Suppressor macrophage treated with lipopolysaccharide for 4 hours (primary cell): ENCODE results near the gene CBLL1.

Source experiments
- DNase-seq: peaks from one replicate; pipeline ENCODE4 v3.0.0-alpha.2; 2020

Gene CBLL1, protein sequence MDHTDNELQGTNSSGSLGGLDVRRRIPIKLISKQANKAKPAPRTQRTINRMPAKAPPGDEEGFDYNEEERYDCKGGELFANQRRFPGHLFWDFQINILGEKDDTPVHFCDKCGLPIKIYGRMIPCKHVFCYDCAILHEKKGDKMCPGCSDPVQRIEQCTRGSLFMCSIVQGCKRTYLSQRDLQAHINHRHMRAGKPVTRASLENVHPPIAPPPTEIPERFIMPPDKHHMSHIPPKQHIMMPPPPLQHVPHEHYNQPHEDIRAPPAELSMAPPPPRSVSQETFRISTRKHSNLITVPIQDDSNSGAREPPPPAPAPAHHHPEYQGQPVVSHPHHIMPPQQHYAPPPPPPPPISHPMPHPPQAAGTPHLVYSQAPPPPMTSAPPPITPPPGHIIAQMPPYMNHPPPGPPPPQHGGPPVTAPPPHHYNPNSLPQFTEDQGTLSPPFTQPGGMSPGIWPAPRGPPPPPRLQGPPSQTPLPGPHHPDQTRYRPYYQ

DNA sequence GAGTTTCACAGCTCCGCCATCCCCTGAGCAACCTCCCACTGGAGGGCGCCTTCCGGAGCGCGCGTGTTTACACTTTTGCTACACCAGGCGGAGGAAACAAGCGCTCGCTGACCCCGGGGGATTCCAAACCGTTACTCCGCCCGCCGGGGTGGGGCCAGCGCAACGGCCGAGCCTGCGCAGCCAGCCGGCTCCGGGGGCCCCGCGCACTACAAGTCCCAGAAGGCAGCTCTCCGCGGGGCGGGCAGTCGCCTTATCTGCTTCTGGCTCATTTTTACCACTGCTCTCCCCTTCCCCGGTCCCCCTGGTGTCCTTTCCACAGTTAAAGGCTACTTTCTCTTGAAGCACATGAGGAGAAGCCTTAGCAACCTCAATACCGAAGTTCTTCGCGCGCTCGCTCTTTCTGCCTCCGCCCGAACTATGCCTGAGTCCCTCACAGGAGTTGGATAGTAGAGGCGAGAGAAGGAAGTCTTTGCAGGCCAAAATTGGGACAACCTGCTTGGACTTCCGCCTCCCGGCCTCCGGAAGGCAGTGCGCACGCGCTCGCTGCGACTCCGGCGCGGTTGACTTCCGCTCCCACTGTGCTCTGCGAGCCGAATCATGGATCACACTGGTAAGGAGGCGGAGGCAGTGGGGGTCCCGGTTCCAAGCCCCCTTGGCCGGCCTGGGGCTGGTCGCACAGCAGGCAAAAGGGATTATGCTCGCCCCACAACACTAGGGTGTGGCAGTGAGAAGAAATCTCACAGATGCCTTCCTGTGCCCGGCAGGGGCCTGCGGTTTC, at the start of gene CBLL1:
CBLL1 (plus strand) TSS at position 576 of the 778 bp plus-strand sequence; CDS start at position 598, 22 bp downstream.
- peak; percentile 98 for DNase-seq

DNA sequence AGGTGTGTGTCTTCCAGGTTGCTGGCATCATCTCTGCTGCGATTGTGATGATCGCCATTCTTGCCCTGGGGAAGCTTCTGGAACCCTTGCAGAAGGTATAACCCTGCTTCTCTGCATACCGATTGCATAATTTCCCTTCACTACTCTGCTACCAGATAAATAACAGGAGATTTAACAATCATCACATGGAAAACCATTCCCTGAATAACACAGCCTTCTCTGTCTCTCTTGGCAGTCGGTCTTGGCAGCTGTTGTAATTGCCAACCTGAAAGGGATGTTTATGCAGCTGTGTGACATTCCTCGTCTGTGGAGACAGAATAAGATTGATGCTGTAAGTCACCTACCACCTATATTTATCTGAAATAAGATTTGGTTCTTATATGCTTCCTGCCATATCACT, 49.6 kb upstream of the CBLL1 start:
- DNase-seq: no peak

DNA sequence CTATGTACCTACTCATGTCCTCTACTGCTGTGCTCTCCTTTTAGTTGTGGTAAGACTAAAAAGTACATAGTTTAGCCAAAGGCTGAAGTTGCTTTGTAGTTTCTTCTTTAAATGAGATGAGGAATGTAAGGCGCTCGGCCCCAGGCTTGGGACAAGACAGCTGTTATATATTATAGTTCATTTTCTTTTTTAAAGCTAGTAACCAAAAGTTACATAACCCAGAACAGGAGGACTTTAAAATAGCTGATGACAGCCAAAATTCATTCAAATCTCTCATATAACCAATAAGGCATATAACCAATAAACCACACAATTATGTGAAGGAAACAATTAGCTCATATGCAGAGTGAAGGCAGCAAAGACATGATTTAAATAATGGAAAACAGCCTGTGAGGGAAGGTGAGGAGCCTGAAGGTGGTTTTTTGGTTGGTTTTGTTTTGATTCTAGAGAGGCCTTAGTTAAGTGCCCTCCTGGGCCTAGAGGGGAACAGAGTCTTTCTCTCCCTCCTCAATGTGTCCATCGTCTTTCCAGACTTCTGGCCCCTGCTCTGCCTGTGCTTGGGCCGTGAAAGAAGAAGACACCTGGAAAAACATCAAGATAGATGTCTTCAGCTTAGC, 47.5 kb upstream of the CBLL1 start:
- no peak for DNase-seq

DNA sequence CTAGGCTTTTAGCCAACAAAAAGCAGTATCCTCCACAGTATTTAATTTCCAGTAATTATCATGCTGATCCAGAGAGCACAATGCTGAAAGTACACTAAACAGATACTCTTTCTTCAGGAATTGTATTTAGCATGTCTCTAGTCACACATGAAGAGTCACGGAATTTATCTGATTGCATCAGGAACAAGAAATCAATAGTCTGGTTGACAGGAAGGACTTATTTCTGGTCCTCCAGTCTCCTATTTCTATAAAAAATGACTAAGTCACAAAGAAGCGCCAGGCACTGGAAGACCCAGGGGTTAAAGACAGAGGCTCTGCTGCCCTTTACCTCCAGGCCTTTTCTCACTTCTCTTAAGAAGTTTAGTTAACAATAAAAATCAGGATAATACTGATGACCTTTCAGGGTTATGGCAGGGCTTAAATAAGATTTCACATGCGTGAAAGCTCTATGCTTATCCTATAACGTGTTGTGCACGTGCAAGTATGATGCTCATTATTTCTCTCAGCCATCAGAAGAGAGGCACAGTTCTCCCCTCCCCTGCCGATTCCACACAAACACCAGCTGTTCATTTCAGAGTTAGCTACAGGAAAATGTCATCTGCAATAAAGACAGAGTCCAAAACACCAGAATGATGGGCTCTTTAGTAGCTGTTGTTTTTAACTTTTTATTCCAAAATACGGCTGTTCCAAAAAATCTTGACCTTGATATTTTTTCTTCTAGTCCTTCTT, 46.5 kb upstream of the CBLL1 start:
- no peak for DNase-seq

DNA sequence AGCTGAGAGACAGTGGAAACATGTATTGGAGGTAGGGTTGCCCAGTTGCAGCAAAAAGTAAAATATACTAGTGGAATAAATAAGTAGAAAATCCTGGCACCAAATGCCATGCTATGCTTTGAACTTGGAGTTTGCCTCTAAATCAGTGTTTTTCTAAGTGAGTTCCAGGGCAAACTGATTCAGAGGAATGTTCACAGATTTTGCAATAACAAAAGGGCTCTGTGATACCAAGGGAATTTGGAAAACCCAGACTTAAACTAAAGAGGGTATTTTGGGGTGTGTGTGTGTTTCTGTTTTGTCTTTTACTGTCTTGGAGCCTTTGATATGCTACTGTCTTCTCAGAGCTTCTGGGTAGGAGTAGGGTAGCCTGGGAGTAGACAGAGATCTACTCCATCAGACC, 43.4 kb upstream of the CBLL1 start:
- DNase-seq: no peak

DNA sequence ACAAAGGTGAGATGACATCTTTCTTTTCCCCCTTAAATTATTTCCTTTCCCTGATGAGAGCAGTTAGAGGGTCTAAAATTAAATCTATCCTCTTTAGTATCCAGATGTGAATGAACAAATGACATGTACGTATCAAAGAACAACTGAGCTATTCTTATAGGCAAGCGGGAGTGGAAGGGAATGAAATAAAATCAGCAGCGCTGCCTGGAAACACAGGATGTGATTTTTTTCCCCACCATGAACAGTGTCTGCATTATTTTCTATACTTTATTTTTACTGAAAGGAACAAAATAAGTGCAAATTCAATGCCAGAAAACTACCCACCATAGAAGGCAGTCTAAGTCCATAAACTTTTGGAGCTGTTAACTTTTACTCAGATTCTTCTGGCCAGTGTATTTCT, 42.8 kb upstream of the CBLL1 start:
- no peak for DNase-seq

DNA sequence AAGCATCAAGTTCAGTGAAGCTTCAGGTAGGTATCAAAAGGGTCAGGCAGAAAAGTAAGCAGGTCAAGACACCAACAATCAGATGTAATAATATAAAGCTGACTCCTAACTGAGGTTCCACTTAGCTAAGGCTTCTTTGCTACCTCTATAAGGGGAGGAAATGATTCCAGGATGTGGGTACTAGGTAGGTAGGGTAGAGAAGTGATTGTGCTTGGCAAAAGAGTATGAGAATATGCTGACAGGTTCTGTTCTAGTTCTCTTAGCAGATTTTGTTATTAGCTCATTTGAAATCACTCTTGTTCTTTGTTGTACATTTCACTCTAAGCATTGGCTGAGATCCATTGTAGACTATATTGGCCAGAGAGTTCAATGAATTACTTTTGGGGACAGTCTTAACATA, 40.7 kb upstream of the CBLL1 start:
- no peak for DNase-seq

DNA sequence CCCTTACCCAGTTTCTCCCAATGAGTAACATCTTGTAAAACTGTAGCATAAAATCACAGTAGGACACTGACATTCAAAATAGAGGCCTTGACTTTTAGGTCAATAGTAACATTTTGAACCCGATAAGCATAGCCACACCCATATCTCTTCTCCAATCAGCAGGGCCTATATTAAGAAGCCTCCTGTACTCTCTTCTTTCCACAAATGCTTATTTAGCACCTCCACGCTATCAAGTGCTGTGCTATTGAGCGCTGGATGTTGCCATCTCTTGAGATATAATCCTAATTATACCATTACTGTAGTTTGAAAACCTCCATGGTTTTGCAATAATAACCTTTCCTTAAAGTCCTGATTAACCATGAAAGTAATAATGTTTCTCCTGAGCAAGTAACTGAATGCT, 40.1 kb upstream of the CBLL1 start:
- DNase-seq: no peak

DNA sequence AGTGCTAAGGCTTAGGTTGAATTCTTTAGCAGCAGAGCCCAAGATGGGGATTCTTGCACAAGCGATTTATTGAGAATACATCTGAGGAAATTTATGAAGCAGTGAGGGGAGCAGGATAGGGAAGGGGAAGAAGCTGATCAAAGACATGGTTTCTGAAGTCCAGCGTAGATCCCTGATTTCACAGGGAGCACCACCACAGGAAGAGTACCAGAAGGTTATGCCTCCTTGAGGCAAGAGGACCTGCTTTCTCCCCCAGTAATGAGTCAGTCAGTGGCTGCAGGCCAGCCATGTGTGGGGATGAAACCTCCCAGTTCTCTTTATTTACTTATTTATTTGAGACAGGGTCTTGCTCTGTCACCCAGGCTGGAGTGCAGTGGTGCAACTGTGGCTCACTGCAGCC, 35.0 kb upstream of the CBLL1 start:
- DNase-seq: no peak

DNA sequence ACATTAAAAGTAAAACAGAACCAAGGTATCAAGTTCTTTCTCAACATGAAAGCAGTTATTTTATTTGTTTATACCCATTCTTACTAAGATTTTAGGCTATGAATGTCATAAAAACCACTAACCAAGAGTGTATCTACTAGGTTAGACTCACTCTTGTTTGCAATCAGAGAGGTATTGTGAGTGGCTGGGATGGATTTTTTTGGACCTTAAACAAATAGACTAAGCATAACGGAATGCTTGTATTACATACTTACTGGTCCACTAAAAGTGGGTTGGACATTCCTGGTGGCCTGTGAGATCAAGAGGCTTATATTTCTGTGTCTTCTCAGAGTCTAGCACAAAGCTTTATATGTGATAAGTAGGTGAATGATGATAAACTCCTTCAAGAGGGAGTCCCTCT, 32.6 kb upstream of the CBLL1 start:
- no peak for DNase-seq

DNA sequence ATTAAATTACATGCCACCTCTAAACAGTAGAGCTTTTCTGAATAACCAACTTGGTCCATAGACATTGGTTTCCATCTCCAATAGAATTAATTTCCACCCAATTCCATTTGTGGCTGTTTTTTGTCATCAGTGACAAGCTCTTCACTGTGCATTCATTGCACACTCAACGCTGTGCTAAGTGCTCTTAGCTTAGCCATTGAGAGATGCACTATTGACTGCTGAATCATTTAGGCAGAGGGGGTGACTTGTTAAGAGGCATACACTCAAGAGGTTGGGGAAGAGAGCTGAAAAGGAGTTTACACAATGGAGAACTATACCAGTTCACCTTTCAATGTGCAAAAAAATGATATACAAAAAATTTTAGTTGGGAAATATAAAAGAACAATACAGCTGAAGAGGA, 31.9 kb upstream of the CBLL1 start:
- DNase-seq: no peak

DNA sequence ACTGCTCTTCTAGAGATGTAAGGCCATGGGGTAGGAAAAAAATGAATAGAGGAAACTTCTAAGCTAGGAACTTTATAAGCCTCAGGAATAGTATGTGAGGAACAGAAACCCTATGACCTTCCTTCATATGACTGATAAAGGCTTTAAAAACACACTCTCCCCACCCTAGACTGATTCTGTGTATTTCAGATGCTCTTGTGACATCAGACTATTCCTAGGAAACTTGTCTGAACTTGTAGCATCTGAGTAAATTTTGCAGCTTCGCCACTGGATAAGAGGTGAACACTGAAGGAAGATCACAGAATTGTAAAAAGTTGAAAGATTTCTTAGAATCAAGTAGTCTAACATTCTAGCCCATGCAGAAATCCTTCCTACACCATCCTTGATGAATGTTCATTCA, 31.0 kb upstream of the CBLL1 start:
- no peak for DNase-seq

DNA sequence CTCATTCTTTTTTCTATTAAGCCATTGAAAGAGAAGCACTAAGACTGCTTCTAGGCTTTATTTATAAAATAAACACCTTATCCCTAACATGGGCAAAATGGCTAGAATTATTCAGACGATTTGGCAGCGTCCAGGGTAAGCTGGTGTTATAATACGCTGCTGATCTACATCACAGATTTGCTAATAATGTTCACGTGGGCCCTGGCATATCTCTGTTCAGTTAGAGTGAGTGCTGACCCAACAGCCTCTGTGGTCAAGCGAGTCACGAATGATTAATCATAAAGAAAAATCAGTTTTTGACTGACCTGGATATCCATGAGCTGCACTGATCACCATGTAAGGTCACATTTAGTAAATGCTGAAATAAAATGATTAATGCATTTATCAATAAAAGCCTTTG, 28.4 kb upstream of the CBLL1 start:
- DNase-seq: no peak

DNA sequence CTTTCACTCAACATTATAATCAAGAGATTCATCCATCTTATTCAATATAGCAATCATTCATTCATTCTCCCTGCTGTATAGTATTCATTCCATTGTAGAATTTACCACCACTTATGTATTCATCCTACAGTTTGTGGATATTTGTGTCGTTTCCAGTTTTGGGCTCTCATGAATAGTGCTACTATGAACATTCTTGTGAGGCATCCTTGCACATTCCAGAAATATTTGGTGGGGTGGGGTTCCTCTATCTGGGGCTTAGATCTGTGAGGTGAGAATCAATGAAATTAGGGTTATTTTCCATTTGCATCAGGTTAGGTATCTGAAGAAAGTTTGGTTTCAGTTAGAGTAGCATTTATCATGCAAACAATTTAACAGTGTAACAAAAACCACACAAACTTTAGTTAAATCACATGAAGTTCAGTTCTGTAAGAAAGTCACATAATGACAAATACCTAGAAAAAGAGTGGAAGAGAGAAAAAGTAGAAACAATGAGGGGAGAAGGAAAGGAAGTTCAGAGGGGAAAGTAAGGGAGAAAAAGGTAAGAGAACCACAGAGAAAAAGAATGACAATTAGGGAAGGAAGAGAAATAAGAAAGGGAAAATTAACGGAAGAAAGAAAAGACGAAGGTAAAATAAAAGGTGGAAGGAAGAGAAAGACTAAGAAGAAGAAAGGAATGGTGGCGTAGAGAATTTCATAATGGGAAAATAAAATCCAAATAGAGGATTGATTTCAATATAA, 25.3 kb upstream of the CBLL1 start:
- DNase-seq: no peak

DNA sequence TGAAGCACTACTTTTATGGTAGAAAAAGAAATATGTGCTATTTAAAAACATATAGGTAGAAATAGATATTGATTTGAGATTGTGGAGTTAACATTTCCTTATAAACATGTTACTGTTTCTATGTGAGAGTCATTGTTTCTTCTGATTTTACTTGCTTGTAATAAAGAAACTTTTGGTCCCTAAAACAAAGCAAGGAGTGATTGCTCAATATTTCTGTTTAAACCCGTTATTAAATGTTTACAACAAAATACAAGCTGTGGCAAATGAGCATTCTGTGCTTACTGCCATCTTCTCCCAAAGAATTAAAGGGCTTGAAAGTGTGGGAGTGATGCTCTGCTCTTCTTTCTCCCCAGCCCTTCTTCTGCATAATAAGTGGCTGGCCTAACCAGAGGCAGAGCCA, 22.7 kb upstream of the CBLL1 start:
- DNase-seq: no peak

DNA sequence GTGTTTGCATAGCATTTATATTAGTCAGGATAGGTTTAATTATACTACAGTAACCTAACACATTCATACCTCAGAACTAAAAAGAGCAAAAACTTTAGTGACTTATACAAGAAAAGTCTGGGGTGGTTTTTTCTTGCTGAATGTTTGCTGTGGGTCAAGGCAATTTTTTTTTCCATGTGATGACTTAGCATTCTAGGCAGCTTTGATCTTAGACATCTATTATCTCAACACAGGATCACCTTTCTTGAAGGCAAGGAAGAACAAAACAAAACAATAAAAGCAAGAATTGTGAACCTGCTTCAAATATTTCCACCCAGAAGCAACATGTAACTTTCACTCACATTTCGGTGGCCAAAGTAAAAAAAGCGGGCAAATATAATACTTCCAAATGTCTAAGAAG, 20.7 kb upstream of the CBLL1 start:
- no peak for DNase-seq

DNA sequence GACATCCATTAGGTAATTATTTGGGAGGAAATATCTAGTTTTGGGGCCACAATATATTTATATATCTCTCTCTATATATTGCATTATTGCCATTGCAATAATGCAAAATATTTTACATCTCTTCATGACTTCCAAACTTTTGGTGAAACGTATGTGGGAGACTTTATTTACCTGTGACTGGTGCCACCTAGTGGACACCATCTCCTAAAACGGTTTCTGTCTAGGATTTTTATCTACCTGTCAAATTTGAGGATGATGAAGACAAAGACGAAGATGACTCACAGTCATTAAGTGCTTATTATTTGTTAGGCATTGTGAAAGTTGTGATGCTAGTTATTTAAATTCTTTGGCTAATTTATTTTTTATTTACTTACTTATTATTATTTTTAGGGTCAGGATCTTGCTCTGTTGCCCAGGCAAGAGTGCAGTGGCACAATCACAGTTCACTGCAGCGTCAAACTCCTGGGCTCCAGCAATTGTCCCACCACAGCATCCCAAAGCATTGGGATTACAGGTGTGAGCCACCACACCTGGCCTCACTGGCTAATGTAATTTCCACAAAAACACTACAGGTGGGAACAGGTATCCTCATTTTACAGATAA, 18.7 kb upstream of the CBLL1 start:
- peak; percentile 50 for DNase-seq

DNA sequence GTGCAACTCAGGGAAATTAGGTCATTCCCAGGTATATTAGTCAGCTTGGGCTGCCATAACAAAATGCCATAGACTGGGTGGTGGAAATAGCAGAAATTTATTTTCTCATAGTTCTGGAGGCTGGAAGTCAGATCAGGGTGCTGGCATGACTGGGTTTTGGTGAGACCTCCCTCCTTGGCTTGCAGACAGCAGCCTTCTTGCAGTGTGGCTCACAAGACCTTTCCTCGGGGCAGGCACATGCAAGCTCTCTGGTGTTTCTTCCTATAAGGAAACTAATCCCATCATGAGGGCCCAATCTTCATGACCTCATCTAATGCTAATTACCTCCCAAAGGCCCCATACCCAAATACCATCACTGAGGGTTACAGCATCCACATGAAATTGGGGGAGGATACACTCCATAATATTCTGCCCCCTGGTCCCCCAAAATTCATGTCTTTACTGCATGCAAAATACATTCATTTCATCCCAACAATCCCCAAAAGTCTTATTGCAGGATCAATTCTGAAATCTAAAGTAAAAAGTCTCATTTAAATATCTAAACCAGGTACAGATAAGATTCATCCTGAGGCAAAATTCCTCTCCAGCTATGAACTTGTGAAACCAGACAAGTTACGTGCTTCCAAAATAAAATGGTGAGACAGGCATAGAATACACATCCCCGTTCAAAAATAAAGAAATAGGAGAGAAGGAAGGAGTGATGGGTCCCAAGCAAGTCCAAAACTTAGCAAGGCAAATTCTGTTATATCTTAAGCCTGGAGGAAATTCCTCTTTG, 17.4 kb upstream of the CBLL1 start:
- DNase-seq: no peak

DNA sequence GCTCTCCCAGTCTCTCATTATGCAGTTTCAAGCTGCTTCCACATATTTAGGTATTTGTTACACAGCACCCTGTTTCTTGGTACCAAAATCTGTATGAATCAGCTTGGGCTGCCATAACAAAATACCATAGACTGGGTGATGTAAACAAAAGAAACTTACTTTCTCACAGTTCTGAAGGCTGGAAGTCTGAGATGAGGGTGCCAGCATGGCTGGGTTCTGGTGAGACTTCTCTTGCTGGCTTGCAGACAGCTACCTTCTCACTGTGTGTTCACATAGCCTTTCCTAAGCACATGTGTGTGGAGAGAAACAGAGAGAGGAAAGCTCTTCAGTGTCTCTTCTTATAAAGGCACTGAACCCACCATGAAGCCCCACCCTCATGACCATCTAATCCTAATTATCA, 15.7 kb upstream of the CBLL1 start:
- DNase-seq: no peak

DNA sequence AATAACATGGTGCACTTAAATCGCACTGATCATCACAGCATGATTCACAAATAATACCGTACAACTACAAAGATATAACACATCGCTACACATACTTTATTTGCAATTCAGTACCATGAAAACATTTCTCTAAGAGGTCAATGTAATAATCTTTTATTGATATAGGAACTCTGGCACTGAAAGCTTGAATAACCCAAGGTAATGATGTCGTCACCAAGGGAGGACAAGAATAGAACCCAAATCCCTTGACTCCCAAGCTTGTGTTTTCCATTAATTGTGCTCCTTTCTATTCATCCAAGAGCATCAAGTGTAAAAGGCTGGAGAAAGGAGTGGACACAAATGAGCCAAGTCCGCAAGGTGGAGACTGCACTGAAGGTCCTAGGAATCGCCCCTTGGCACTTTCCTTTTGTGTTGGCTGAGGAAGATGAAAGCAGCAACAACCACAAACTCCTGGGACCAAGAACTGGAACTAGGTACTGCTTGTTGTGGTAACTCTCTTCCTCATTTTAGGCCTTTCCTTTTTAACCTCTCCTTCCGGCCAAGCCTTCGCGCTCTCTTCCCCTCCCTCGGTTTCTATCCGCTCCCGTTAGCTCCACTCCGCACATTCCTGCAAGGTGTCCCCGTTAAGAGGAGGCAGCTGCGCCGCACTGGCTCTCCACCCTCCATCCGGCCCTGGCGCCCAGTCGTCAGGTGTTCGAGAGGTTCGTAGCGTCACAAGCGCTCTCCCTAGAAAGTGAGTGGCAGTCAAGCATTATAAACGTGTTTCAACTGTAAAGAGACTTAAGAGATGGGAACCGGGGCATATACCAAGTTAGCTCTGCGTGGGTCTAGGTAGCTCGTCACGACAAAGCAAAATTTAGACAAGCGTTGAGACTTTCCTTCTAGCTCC, 1.0 kb upstream of the CBLL1 start:
- DNase-seq: peak; percentile 73
